Sigmoid colon (tissue), 7 donors: Measurements from ENCODE around the gene LCT. TPM values are rescaled to one million over a fixed set of nuclear protein-coding genes. Genes with fewer than 3 reads are reported as not detected.

Source experiments
- DNase-seq: peaks from one replicate; pipeline ENCODE4 v3.0.0-alpha.2; 2019
- H3K27ac ChIP-seq, 4 donors: fragments of 200-600 bp; sonication (generic); one replicate each; pipeline ENCODE4 v1.5.1; 2016 to 2019; ENCODE audit warnings: mild to moderate bottlenecking in 1 of 4
- H3K27me3 ChIP-seq, 3 donors: fragments of 200-600 bp; sonication (generic); one replicate each; pipeline ENCODE4 v1.5.1; 2019; ENCODE audit warnings: mild to moderate bottlenecking in 1 of 3
- H3K36me3 ChIP-seq, 4 donors: fragments of 200-600 bp; sonication (generic); one replicate each; pipeline ENCODE4 v1.5.1; 2016 to 2019
- H3K4me1 ChIP-seq, 4 donors: fragments of 200-600 bp; sonication (generic); one replicate each; pipeline ENCODE4 v1.5.1; 2017 to 2019
- H3K4me3 ChIP-seq, 4 donors: fragments of 200-600 bp; sonication (generic); one replicate each; pipeline ENCODE4 v1.5.1; 2017 to 2019; ENCODE audit warnings: mild to moderate bottlenecking in 2 of 4, moderate library complexity in 1 of 4
- H3K9me3 ChIP-seq, 4 donors: fragments of 200-600 bp in 3 of 4; sonication (generic) in 3 of 4; one replicate each; pipeline versions ENCODE4 v1.5.1 to v1.6.1; 2013 to 2019
- CTCF ChIP-seq, 4 experiments: fragments of 450-650 bp in 3 of 4; fragments of 200-600 bp in 1 of 4; IDR thresholded peaks; one replicate each; pipeline ENCODE4 v1.5.1; 2016 to 2019; ENCODE audit warnings: antibody characterized with exemption in 4 of 4, mild to moderate bottlenecking in 3 of 4, moderate library complexity in 2 of 4
- EP300 ChIP-seq, 4 donors: sonication (generic); formaldehyde crosslinking; IDR thresholded peaks; one replicate each; pipeline ENCODE4 v1.6.1; 2017; ENCODE audit warnings: antibody characterized with exemption in 4 of 4
- POLR2A ChIP-seq, 2 donors: fragments of 450-650 bp; IDR thresholded peaks; one replicate each; pipeline ENCODE4 v1.6.1; 2016; ENCODE audit warnings: antibody characterized with exemption in 2 of 2, mild to moderate bottlenecking in 2 of 2, moderate library complexity in 2 of 2
- POLR2AphosphoS5 ChIP-seq, 4 donors: sonication (generic); formaldehyde crosslinking; IDR thresholded peaks; one replicate each; pipeline ENCODE4 v1.6.1; 2017; ENCODE audit warnings: antibody characterized with exemption in 4 of 4
- WGBS, 2 donors: extraction: QIAGEN DNeasy Blood & Tissue Kit; methylation state at CpG; one replicate each; pipeline ENCODE4 v1.1.7; 2013; 5-methylcytosine and 5-hydroxymethylcytosine counted together
- intact Hi-C: fragments of 100-400 bp; cut with DNase I; formaldehyde crosslinking; loops from one replicate; pipeline ENCODE4 v1.15.1; 2023
- polyA plus RNA-seq, 3 donors: library from polyadenylated mRNA; stranded (reverse); fragments of 200-250 nt; gene quantifications; one replicate each; pipeline ENCODE4 v1.2.3, GENCODE V29; 2013
- total RNA-seq, 4 donors: library from RNA; depleted of rRNA; stranded (reverse); fragments of >200 nt; gene quantifications; one replicate each; pipeline ENCODE4 v1.1.0, GENCODE V29; 2016
- donor health status: healthy with polysubstance abuse.
- donor health status: Bipolar disorder and iron deficiency.
- donor health status: healthy.

Gene LCT
- total and polyA plus RNA-seq, 7 donors = under 0.01 to 0.23 (median 0.03) TPM; not detected in 4

DNA sequence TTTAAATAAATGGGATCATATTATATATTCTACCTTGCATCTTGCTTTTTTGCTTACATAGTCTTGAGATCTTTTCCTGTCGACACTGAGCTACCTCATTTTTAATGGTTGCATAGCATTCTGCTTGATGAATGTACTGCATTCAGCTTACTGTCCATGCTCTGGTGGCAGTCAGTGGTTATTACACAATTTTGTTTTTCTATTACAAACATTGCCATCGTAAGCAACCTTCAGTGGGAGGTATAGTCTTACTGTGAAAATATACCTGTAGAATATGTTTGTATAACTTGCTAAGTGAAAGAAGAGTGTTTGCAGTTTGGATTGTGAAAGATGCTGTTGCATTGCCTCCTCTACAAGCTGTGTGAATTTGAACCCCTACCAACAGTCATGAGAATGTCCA, 52.0 kb downstream of the LCT start:
- 95% methylated on average over 2 of the region's 2 CpGs for WGBS, 2 donors
- Histone ChIP-seq H3K9me3 (no peaks in the 10 kb centered on the region), H3K4me3 (no peak overlapping the region), H3K36me3 (peaks cover 20 to 62% (median 37%) of the 10 kb centered on the region in 4 donors), H3K27ac (no peak overlapping the region), H3K27me3 (no peaks in the 10 kb centered on the region), H3K4me1 (no peaks in the 10 kb centered on the region)
- intact Hi-C loops = no loop called here
- TF ChIP-seq POLR2AphosphoS5 (IDR thresholded peaks at IDR 0.05) = no peak
- no peak for TF ChIP-seq POLR2A (IDR thresholded peaks at IDR 0.05)
- TF ChIP-seq CTCF (IDR thresholded peaks at IDR 0.05) = peak in 1 of 4 experiments; percentile 11
- DNase-seq = no peak

DNA sequence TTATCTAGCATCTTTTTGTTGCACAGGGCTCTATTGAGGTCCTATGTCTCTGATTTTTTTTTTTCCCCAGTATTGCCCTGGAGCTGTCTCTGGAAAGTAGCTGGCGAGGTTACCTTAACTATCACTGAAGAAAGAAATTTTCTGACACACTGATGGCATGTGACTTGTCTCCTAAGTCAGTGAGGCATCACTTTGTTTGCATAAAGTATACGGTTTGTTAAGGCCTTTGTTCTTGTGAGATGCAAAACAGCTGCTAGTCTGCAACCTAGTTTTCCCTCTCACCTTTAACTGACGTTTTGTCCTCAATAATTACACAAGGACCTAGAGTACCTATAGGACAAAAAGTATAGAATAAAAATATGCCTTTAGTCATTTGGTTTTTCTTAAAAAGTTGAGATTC, 53.5 kb downstream of the LCT start:
- Histone ChIP-seq H3K27ac (no peak overlapping the region), H3K27me3 (no peaks in the 10 kb centered on the region), H3K4me1 (no peaks in the 10 kb centered on the region), H3K4me3 (no peak overlapping the region), H3K9me3 (no peaks in the 10 kb centered on the region), H3K36me3 (peaks cover 20 to 76% (median 44%) of the 10 kb centered on the region in 4 donors)
- intact Hi-C loops = no loop called here
- TF ChIP-seq POLR2AphosphoS5 (IDR thresholded peaks at IDR 0.05) = no peak
- no peak for TF ChIP-seq CTCF (IDR thresholded peaks at IDR 0.05)
- DNase-seq = no peak
- 70 to 76% methylated on average over 3 of the region's 3 CpGs for WGBS, 2 donors

- TF ChIP-seq POLR2A (IDR thresholded peaks at IDR 0.05) (no peak), POLR2AphosphoS5 (IDR thresholded peaks at IDR 0.05) (no peak), EP300 (IDR thresholded peaks at IDR 0.05) (no peak), CTCF (IDR thresholded peaks at IDR 0.05) (no peak)
- WGBS, 2 donors = 95 to 97% methylated on average over 2 of the region's 2 CpGs
- intact Hi-C loops = no loop called here
- no peak overlapping the region for H3K4me3 ChIP-seq
- no peaks in the 10 kb centered on the region for H3K4me1 ChIP-seq
- peaks cover 24 to 87% (median 47%) of the 10 kb centered on the region in 4 donors for H3K36me3 ChIP-seq
- H3K27me3 ChIP-seq = no peaks in the 10 kb centered on the region
- no peak overlapping the region for H3K27ac ChIP-seq
- no peaks in the 10 kb centered on the region for H3K9me3 ChIP-seq
- DNase-seq = no peak
Observed at GRCh38 chr2:135782231-135782630, 54.8 kb downstream of the LCT start.

DNA sequence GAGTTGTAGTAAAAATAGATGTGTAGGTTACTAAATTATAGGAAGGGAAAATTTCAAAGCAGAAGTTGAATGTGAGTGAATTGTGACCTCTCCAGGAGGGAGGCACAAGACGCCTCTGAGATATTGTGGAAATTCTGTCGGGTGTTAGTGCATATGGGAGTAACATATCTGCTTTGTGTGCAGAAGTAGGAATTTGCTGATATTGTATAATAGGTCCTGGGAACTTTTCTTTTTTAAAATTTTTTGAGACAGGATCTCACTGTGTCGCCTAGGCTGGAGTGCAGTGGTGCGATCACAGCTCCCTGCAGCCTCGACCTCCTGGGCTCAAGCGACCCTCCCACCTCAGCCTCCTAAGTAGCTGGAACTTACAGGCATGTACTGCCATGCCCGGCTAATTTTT, 60.6 kb downstream of the LCT start:
- intact Hi-C loops = no loop called here
- no peak for TF ChIP-seq POLR2AphosphoS5 (IDR thresholded peaks at IDR 0.05)
- no peak for TF ChIP-seq EP300 (IDR thresholded peaks at IDR 0.05)
- TF ChIP-seq POLR2A (IDR thresholded peaks at IDR 0.05) = no peak
- TF ChIP-seq CTCF (IDR thresholded peaks at IDR 0.05) = no peak
- H3K27me3 ChIP-seq = no peaks in the 10 kb centered on the region

GRCh38 chr2:135775420-135775819, 61.6 kb downstream of the LCT start:
- no peak for DNase-seq
- Histone ChIP-seq H3K27me3 (no peaks in the 10 kb centered on the region), H3K4me3 (no peak overlapping the region), H3K36me3 (peaks cover 52 to 97% (median 71%) of the 10 kb centered on the region in 4 donors), H3K9me3 (no peaks in the 10 kb centered on the region), H3K4me1 (no peaks in the 10 kb centered on the region), H3K27ac (no peak overlapping the region)
- 47 to 51% methylated on average over 2 of the region's 2 CpGs for WGBS, 2 donors
- TF ChIP-seq EP300 (IDR thresholded peaks at IDR 0.05) = no peak
- TF ChIP-seq POLR2AphosphoS5 (IDR thresholded peaks at IDR 0.05) = no peak
- TF ChIP-seq POLR2A (IDR thresholded peaks at IDR 0.05) = no peak
- TF ChIP-seq CTCF (IDR thresholded peaks at IDR 0.05) = no peak
- intact Hi-C loops = no loop called here

More for the DNA sequence above, 60.6 kb downstream of the LCT start:
- Histone ChIP-seq H3K36me3 (peaks cover 56 to 97% (median 70%) of the 10 kb centered on the region in 4 donors), H3K9me3 (no peaks in the 10 kb centered on the region), H3K4me1 (no peaks in the 10 kb centered on the region), H3K27ac (no peak overlapping the region), H3K4me3 (no peak overlapping the region)
- no peak for DNase-seq
- WGBS, 2 donors = 98% methylated on average over 7 of the region's 7 CpGs
